HG02981 (cell line): Measurements from ENCODE around the gene ZMYM4.
"Not testable (repeated sequence)": the region's sequence is repeated elsewhere in the genome, so short reads cannot be mapped to it uniquely, and the experiment has no call there.

ENCODE experiments used
- ATAC-seq: cut with Tn5 transposase; IDR thresholded peaks from one replicate; pipeline ENCODE4 v1.9.1; 2021; ENCODE audit warnings: mild to moderate bottlenecking, moderate library complexity; ENCODE audit not compliant: unreplicated experiment

Gene ZMYM4

GRCh38 chr1:35320937-35321336 is 52.4 kb downstream of the ZMYM4 start:
- no peak for ATAC-seq

- ATAC-seq: no peak
These were observed 56.0 kb downstream of the ZMYM4 start for GRCh38 chr1:35324486-35324885.

DNA sequence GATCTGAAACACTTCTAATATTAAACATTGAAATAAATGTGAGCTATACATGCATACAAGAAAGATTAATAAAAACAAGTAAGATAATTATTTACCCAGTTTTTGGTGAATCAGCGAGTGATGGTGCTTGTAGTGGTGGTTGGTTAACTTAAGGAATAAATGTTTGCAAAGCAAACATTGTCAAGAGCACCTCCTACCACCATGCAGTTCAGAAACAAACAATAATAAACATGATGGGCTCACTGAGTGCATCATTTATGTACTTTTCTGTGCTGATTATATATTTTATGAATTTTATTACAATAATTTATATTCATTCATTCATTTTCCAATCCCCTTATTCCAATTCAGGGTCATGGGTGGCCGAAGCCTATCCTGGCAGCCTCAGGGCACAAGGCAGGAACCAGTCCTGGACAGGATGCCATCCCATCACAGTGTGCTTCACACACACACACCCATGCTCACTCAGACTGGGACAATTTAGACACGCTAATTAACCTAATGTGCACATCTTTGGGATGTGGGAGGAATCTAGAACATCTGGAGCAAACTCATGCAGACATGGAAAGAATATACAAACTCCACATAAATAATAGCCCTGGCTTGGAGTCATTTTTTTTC is 57.8 kb downstream of the ZMYM4 start:
- ATAC-seq: no peak

DNA sequence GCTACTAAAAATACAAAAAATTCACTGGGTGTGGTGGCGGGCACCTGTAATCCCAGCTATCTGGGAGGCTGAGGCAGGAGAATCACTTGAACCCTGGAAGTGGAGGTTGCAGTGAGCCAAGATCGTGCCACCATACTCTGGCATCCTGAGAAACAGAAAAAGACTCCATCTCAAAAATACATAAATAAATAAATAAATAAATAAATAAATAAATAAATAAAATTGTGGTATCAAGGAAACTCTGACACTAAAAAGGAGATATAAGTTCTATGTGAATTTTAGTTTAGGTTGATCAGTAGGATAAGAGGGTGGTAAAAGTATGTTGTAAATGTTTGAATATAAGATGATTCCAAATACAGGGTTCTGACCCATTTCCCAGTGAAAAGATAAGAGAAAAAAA is 63.1 kb downstream of the ZMYM4 start:
- ATAC-seq: not testable (repeated sequence)

DNA sequence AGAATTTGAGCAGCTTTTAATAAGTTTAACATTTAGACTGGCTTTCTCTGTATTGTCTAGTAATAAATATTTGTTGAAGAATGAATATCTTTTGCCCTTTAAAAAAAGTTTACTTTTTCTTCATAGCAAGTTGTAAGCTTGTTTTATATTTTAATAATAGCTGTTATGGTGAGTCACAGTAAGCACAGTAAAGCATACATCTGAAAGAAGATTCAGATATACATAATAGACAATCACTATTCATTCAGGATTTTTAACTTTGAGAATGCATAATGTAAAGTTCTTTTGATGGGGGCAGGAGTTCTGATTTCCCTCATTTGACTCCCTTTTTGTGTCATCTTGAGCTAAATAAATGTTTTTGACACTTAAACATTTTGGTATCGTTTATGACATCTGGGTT is 66.0 kb downstream of the ZMYM4 start:
- ATAC-seq: no peak

DNA sequence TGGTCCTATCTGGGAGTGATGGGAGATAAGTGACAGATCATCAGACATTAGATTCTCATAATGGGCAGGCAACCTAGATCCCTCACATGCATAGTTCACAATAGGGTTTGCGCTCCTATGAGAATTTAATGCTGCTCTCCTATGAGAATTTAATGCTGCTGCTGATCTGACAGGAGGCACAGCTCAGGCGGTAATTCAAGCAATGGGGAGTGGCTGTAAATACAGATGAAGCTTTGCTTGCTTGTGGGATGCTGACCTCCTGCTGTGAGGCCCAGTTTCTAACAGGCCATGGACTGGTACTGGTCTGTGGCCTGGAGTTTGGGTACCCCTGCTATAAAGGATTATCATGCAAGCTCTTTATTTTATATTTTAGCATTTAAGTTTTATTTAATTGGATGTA is 72.0 kb downstream of the ZMYM4 start:
- ATAC-seq: no peak

GRCh38 chr1:35345439-35345981 is 77.0 kb downstream of the ZMYM4 start:
- no peak for ATAC-seq

DNA sequence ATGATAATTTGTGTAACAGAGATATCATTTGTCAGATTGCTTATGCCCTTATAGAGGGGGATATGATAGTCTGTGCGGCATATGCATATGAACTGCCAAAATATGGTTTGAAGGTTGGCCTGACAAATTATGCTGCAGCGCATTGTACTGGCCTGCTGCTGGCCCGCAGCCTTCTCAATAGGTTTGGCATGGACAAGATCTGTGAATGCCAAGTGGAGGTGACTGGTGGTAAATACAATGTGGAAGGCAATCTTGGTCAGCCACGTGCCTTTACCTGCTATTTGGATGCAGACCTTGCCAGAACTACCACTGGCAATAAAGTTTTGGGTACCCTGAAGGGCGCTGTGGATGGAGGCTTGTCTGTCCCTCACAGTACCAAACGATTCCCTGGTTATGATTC is 82.4 kb downstream of the ZMYM4 start:
- ATAC-seq: no peak

- ATAC-seq: no peak
These were observed 91.5 kb downstream of the ZMYM4 start for GRCh38 chr1:35359995-35360394.

DNA sequence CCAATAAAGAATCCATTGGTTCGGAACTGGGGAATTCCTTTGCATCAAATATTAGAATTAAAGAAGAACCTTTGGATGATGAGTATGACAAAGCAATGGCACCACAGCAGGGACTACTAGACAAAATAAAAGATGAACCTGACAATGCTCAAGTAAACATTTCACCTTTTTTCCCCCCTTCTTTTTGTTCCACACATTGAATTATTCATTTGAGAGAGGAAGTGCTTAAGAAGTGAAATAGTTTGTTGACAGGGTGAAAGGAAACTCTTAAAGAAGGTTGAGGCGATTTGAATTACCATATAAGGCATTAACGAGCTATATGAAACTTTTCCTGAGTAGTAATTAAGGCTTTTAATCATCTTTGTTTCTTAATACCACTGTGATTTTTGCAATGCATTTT is 93.1 kb downstream of the ZMYM4 start:
- ATAC-seq: no peak

- ATAC-seq: no peak
These were observed 96.2 kb downstream of the ZMYM4 start for GRCh38 chr1:35364741-35365140.

- ATAC-seq: no peak
These were observed 99.4 kb downstream of the ZMYM4 start for GRCh38 chr1:35367914-35368313.

DNA sequence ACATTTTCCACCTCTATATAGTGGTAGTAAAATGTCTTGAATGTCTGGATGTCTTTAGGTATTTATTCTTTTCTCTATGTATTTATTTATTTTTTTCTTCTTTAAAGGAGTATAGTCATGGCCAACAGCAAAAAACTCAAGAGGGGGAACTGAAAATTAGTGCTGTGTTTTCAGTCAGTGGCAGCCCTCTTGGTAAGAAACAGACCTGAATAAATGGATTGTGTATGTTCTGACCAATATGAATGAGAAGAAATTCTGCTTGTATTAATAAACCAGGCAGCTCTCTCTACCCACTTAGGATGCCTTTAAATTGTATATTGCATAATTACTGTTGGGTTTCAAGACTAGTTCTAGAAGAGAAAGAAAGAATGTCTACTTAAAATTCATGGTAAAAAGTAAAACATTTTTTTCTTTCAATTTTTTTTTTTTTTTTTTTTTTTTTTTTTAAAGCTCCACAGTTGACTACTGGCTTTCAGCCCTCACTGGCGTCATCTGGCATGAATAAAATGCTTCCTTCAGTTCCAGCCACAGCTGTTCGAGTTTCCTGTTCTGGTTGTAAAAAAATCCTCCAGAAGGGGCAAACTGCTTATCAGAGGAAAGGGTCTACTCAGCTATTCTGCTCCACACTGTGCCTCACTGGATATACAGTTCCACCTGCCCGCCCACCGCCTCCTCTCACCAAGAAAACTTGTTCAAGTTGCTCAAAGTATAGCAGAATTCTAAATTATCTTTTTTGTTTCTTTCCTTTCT is 101.6 kb downstream of the ZMYM4 start:
- ATAC-seq: no peak

DNA sequence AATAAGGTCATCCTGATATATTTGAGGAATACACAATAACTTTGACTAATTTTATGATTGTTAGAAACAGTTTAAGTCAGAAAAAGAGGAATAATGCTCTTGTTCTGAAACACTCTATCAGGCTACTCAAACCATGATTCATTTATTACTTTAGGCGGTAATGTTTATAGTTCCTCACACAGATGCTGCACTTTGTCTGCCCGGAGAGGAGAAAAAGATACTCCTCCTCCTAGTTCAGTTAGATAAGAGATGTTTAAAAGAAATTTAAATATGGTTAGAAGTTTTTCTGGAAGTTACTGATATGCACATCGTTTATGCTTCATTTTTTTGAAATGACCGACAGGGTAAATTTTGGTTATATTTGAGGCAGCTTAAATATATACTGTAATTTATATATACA is 103.0 kb downstream of the ZMYM4 start:
- ATAC-seq: no peak

- ATAC-seq: no peak
These were observed 109.0 kb downstream of the ZMYM4 start for GRCh38 chr1:35377555-35377954.

DNA sequence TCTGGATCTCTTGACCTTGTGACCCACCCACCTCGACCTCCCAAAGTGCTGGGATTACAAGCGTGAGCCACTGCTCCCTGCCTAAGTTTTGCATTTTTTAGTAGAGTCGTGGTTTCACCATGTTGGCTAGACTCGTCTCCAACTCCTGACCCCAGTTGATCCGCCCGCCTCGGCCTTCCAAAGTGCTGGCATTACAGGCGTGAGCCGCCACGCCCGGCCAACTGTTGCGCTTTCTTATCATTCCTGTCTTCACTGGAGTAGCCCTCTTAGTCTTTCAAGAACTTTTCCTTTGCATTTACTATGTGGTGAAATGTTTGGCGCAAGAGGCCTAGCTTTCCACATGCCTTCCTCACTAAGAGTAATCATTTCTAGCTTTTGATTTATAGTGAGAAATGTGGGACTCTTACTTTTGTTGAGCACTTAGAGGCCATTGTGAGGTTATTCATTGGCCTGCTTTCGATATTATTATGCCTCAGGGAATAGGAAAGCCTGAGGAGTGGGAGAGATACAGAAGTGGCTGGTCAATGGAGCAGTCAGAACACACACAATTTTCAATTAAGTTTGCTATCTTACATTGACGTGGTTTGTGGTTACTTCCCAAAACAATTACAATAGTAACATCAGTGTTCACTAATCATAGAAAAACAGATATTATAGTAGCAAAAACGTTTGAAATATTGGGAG is 111.0 kb downstream of the ZMYM4 start:
- no peak for ATAC-seq

GRCh38 chr1:35380111-35380510 is 111.6 kb downstream of the ZMYM4 start:
- ATAC-seq: not testable (repeated sequence)

DNA sequence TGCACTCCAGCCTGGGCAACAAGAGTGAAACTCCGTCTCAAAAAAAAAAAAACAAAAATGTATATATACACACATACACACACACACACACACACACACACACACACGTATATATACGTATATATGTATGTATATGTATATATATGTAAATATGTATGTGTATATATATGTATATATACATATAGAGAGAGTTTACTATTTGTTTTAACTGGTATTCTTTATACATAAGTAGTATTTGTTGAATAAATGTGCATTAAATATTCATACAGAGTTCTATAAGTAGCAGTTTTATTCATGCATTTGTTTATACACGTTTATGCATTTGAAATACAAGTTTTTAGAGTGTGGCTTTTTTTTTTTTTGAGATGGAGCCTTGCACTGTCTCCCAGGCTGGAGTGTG is 113.6 kb downstream of the ZMYM4 start:
- no peak for ATAC-seq

- ATAC-seq: no peak
These were observed 117.8 kb downstream of the ZMYM4 start for GRCh38 chr1:35386290-35386689.

DNA sequence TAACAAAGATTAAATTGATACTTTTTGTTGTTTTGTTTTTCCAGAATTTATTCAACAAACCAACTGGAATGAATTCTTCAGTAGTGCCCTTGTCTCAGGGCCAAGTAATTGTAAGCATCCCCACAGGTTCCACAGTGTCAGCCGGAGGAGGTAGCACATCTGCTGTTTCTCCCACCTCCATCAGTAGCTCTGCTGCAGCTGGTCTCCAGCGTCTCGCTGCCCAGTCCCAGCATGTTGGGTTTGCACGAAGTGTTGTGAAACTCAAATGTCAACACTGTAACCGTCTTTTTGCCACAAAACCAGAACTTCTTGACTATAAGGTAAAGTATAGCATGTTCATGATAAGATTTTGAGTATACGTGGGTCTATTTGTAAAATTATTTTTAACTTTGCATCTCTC is 118.5 kb downstream of the ZMYM4 start:
- no peak for ATAC-seq

- ATAC-seq: no peak
These were observed 122.3 kb downstream of the ZMYM4 start for GRCh38 chr1:35390600-35391494.
